ENCODE results near the gene WASF3.

- TF ChIP-seq CTCF (conservative IDR thresholded peaks at IDR 0.05) (no peak), ZFX (IDR thresholded peaks at IDR 0.05) (no peak)
Measured at GRCh38 chr13:26677156-26677555, 119.7 kb downstream of the WASF3 start.
